Lower lobe of right lung (tissue), 2 donors: Measurements from ENCODE around the gene KCTD5. TPM values are rescaled to one million over a fixed set of nuclear protein-coding genes. Genes with fewer than 3 reads are reported as not detected.

Experiments used
- ATAC-seq, 2 donors: fragments of 200-7000 bp; cut with Tn5 transposase; one replicate each; pipeline ENCODE4 v1.9.1; 2020 to 2022; ENCODE audit warnings: mild to moderate bottlenecking in 2 of 2, moderate library complexity in 2 of 2
- DNase-seq: peaks from one replicate; pipeline ENCODE4 v3.0.0-alpha.2; 2020
- H3K27ac ChIP-seq: fragments of 200-600 bp; one replicate; pipeline ENCODE4 v1.8.0; 2022
- H3K27me3 ChIP-seq: fragments of 200-600 bp; one replicate; pipeline ENCODE4 v1.8.0; 2022; ENCODE audit warnings: low read depth
- H3K36me3 ChIP-seq: fragments of 200-600 bp; one replicate; pipeline ENCODE4 v1.8.0; 2022; ENCODE audit warnings: mild to moderate bottlenecking
- H3K4me1 ChIP-seq: fragments of 200-600 bp; one replicate; pipeline ENCODE4 v1.8.0; 2022
- H3K4me3 ChIP-seq: fragments of 200-600 bp; one replicate; pipeline ENCODE4 v1.8.0; 2022; ENCODE audit warnings: mild to moderate bottlenecking
- H3K9me3 ChIP-seq: fragments of 200-600 bp; one replicate; pipeline ENCODE4 v1.8.0; 2022
- CTCF ChIP-seq: fragments of 200-600 bp; IDR thresholded peaks from one replicate; pipeline ENCODE4 v1.8.0; 2022; ENCODE audit warnings: antibody characterized with exemption, mild to moderate bottlenecking
- intact Hi-C: fragments of 100-400 bp; cut with DNase I; formaldehyde crosslinking; loops from one replicate; pipeline ENCODE4 v1.11.0; 2022
- total RNA-seq: library from RNA; stranded (reverse); fragmentation: NEBNext Ultra II Directional; extraction: Animal tissue kit (Norgen Biotek cat#: 25700); gene quantifications from one replicate; pipeline ENCODE4 v1.2.1, GENCODE V29; 2021
- donor health status: DM: no; HTN: yes; CAD: no; lungs with severe emphysema.

Gene KCTD5
- total RNA-seq, 1 donor from 2014 or later: 24.8 TPM

- ATAC-seq (no peak), DNase-seq (no peak)
- TF ChIP-seq CTCF: no peak
- intact Hi-C loops: no loop called here
- H3K4me3 ChIP-seq: no peak overlapping the region
- no peak overlapping the region for H3K27ac ChIP-seq
- peaks cover 33% of the 10 kb centered on the region for H3K36me3 ChIP-seq
- no peaks in the 10 kb centered on the region for H3K9me3 ChIP-seq
- H3K4me1 ChIP-seq: peaks cover 5% of the 10 kb centered on the region
- peaks cover 6% of the 10 kb centered on the region for H3K27me3 ChIP-seq
Observed at GRCh38 chr16:2712063-2712441, 29.7 kb downstream of the KCTD5 start.

- H3K27ac ChIP-seq: no peak overlapping the region
- no peak for ATAC-seq
- peaks cover 6% of the 10 kb centered on the region for H3K27me3 ChIP-seq
- H3K4me3 ChIP-seq: no peak overlapping the region
- intact Hi-C loops: no loop called here
- H3K36me3 ChIP-seq: peaks cover 28% of the 10 kb centered on the region
- peaks cover 5% of the 10 kb centered on the region for H3K4me1 ChIP-seq
- H3K9me3 ChIP-seq: no peaks in the 10 kb centered on the region
- no peak for TF ChIP-seq CTCF
- DNase-seq: no peak
Observed at GRCh38 chr16:2712546-2712945, 30.2 kb downstream of the KCTD5 start.

GRCh38 chr16:2713523-2713922, 31.2 kb downstream of the KCTD5 start:
- ATAC-seq: no peak
- TF ChIP-seq CTCF: no peak
- Histone ChIP-seq H3K36me3 (peaks cover 18% of the 10 kb centered on the region), H3K4me3 (no peak overlapping the region), H3K9me3 (no peaks in the 10 kb centered on the region), H3K27me3 (peaks cover 6% of the 10 kb centered on the region), H3K4me1 (peaks cover 5% of the 10 kb centered on the region), H3K27ac (no peak overlapping the region)
- intact Hi-C loops: no loop called here
- DNase-seq: no peak

GRCh38 chr16:2713985-2714774, 31.9 kb downstream of the KCTD5 start:
- H3K4me1 ChIP-seq: peaks cover 9% of the 10 kb centered on the region
- H3K9me3 ChIP-seq: no peaks in the 10 kb centered on the region
- no peak for TF ChIP-seq CTCF
- DNase-seq: no peak
- H3K4me3 ChIP-seq: no peak overlapping the region
- H3K36me3 ChIP-seq: peaks cover 11% of the 10 kb centered on the region
- ATAC-seq: no peak
- H3K27ac ChIP-seq: no peak overlapping the region
- peaks cover 6% of the 10 kb centered on the region for H3K27me3 ChIP-seq
- intact Hi-C loops: no loop called here

GRCh38 chr16:2715064-2715463, 32.7 kb downstream of the KCTD5 start:
- Histone ChIP-seq H3K36me3 (peaks cover 2% of the 10 kb centered on the region), H3K4me3 (no peak overlapping the region), H3K9me3 (no peaks in the 10 kb centered on the region), H3K27me3 (peaks cover 6% of the 10 kb centered on the region), H3K27ac (no peak overlapping the region), H3K4me1 (peaks cover 17% of the 10 kb centered on the region)
- ATAC-seq (no peak), DNase-seq (no peak)
- intact Hi-C loops: no loop called here
- TF ChIP-seq CTCF: no peak
